Ureter (tissue), 1 donor: ENCODE data around the gene DUOX2. TPM values are rescaled to one million over a fixed set of nuclear protein-coding genes. Genes with fewer than 3 reads are reported as not detected.
"Not testable (repeated sequence)": the region's sequence is repeated elsewhere in the genome, so short reads cannot be mapped to it uniquely, and the experiment has no call there.

ENCODE experiments used
- DNase-seq: peaks from one replicate; pipeline ENCODE4 v3.0.0-alpha.2; 2020; ENCODE audit warnings: low spot score
- total RNA-seq: library from RNA; stranded (reverse); gene quantifications from one replicate; pipeline ENCODE4 v1.2.4, GENCODE V29; 2023
- donor health status: DM: yes; HTN: yes; CAD: no.

Gene DUOX2
- total RNA-seq, 1 donor from 2014 or later, result 92.1 TPM

DNA sequence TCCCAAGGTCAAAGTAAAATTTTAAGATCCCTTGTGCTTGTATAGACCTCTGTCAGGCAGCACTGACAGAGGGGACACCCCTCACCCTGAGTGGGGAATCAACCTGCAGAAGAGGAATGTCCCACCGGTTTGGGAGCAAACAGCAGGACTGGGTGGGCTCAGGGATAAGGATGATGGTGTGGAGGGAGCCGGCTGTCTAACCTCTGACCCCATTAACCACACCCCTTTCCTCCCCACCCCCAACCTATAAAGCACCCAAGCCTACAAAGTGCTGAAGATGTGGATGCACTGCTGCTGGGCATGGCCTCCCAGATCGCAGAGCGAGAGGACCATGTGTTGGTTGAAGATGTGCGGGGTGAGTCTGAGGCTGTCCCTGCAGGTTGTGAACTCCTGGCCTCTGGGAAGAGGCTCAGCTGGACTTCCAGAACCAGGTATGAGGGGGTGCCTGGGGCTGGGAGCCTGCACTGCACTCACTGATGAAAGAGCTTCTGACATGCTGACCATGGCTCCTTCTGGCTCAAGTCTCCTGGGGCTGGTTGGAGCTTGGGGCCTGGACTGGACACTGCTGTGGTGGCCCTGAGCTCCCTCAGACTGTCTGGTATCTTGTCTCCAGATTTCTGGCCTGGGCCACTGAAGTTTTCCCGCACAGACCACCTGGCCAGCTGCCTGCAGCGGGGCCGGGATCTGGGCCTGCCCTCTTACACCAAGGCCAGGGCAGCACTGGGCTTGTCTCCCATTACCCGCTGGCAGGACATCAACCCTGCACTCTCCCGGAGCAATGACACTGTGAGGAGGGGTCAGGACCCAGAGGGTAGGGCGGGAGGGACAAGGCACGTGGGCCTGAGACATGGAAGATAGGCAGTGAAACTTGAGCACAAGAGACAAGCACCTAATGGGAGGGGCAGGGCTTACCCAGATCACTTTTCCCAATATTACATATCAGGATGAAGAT lies 25.1 kb upstream of the DUOX2 start:
- DNase-seq, result no peak

DNA sequence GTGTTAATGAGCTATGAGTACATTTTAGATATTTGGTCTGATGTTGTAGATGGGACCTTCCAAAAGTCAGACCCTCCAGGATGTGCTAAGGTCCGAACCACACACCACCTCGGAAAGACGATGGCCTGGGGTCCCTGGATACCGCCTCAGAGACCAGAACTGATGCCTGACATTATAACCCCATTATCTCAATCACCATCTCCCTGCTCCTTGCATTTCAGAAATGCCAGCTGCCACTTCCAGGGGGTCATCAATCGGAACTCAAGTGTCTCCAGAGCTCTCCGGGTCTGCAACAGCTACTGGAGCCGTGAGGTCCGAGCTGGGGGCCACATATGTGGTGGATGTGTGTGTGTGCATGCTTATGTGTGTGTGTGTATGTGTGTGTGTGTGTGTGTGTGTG lies 23.7 kb upstream of the DUOX2 start:
- DNase-seq, result no peak

DNA sequence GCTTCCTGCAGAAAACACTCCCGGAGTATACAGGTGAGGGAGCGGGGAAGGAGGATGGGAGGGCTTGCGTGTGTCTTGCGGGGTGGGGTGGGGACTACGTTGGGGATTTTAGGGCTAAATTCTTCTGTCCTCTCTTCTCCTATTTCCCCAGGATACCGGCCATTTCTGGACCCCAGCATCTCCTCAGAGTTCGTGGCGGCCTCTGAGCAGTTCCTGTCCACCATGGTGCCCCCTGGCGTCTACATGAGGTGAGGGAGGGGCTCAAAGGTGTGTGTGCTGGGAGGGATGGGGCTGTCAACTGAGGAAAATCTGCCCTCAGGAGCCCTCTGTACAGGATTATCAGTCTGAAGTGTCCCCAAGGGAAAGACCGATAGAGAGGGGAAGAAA lies 22.4 kb upstream of the DUOX2 start:
- DNase-seq, result no peak

DNA sequence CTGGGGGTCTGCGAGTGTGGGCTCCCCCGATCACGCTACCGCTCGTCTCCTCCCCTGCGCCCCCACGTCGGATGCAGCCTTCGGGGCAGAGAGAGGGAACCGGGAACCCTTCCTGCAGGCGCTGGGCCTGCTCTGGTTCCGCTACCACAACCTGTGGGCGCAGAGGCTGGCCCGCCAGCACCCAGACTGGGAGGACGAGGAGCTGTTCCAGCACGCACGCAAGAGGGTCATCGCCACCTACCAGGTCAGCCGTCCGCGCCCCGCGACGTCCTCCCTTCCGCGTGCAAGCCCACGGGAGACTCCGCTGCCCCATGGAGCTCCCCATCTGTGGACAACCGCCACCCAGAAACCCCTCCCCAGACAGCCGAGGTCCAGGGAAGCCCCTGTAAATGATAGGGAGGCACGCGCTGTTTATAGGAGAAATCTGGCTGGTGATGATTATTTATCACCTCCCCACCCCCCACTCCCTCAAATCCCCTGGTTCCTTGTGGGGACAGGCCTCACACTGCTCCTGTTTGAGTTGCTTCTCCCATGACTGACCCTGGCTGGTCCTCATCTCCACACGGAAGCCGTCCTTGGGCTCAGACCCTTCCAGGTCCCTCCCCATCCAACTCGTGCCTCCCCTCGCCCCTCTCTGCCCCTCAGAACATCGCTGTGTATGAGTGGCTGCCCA lies 21.9 kb upstream of the DUOX2 start:
- DNase-seq, result not testable (repeated sequence)

DNA sequence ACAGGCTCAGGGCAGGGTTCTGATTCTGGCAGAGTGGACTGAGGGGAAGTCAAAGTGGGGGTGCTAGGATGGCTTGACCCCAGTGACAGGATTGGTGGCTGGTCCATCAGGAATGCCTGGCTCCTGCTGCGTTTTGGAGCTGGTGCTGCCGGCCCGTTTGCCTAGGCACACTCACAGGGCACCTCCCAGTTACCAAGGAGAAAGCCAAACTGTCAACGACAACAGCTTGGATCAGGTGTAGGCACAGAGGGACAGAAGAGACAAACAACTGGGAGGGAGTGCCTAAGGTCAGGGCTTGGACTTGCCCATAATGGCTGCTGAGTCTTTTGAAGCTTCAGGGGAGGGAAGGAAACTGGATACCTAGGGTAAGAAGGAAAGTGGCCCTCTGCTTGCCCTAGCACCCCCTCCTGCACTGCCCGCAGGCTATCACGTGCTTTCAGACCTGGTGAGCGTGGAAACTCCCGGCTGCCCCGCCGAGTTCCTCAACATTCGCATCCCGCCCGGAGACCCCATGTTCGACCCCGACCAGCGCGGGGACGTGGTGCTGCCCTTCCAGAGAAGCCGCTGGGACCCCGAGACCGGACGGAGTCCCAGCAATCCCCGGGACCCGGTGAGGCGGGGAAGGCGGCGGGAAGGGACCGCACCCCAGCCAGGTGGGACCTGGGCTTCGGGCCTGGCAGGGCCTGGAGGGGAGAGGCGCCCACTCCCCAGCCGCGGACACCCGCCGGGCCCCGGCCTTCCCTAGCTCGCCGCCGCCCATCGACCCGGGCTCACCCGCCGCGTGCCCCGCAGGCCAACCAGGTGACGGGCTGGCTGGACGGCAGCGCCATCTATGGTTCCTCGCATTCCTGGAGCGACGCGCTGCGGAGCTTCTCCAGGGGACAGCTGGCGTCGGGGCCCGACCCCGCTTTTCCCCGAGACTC lies 21.0 kb upstream of the DUOX2 start:
- no peak for DNase-seq

DNA sequence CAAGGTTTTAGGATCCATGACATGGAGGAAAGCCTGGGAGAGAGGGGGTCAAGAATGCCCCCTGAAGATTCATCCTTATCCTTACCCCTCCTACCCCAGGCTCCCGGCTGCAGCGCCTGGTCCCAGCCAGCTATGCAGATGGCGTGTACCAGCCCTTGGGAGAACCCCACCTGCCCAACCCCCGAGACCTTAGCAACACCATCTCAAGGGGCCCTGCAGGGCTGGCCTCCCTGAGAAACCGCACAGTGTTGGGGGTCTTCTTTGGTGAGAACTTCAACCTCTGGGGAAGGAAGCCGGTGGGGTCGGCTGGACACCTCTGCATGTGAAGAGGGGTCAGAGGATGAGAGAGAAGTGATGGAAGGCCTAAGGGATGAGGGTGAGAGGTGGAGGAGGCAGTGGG lies 20.1 kb upstream of the DUOX2 start:
- DNase-seq, result no peak

DNA sequence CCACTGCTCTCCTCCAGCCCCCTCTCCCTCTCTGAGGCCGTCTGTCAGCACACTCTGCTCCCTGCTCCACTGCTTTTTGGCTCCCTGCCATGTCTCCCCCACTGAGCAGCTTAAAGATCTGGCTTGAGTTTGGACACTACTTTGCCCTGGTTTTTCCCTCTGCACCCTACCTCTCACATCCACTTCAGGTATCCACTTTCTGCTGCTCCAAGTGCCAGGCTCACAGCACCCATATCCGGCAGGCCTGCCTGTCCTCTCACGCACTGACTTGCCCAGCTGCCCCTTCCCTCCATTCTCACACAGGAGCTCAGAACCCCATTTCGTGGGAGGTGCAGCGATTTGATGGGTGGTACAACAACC lies 19.6 kb upstream of the DUOX2 start:
- no peak for DNase-seq

DNA sequence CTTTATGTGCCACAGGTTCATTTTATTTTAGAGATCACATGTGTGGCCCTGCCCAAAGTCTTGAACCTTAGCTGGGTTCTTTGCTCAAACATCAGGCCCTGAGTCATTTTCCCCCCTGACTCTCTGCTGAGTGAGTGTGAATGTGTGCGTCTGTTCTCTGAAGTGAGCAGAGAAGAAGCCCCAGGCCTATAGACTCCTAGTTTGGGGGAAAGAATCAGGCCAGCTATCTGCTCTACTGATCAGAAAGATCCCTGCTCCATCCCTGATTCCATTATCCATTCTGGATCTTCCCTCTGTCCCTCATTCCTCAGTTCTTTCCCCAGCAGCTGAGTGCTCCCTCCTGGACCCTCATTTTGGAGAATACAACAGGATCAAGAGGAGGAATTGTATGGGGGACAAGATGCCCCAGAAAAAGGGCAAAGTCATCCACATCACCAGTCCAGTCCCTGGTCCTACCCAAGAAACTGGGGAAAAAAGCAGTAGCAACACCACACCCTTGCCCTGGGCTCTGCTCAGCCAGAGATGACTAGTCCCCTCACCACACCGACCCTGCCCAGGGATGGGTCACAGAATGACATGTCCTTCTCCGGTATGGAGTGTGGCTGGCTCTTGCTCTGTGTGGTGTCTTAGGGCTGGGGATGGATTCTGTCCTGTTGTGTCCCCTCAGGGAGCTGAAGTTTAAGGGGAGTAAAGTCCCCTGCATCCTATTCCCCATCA lies 19.0 kb upstream of the DUOX2 start:
- DNase-seq, result no peak

DNA sequence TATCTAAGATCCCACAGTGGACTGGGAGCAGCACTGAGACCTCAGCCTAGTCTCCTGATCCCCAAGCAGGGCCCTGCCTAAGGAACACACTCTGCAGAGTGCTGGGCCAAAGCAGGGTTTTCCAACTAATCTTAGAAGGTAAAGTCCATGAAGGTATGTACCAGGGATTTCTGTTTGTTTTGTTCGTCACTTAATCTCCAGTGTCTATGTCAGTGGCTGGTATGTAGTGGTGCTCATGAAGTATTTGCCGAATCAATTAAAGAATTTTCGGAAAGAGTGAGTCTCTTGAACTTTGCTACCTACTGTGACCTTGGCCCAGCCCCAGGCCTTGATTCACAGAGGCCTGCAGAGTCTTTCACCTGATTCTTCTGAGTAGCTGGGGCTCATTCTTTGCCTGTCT lies 17.5 kb upstream of the DUOX2 start:
- DNase-seq, result no peak

DNA sequence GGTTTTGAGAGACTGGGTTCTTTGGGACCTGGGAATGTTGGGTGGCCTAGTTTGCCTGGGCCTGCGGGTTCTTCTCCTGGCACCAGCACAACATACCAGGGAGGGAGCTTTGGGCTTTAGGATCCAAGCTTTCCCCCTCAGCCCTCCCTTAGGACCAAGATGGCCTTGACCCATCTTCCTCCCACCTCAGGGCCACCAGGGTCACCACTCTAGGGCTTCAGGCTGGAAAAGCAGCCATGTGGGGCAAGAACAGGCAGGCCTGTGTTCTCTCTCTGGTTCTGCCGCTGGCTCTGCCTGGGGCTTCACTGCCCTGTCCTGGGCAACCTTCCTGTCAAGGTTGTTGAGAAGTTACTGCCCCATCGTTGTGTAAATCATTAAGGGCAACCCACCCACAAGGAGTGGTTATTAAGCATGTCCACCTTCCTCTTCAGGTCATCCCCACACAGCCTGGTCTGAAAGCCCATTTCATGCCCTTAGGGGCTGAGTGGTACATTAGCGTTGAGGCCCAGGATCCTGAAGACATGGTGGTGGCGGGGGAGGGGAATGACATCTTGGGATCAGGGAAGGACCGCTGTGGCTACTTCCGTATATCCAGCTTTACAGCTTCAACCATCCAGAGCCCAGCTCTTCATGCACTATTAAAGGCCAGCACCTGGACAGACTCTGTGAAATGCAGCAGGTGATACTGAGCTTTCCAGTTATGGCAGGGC lies 16.5 kb upstream of the DUOX2 start:
- DNase-seq, result no peak

DNA sequence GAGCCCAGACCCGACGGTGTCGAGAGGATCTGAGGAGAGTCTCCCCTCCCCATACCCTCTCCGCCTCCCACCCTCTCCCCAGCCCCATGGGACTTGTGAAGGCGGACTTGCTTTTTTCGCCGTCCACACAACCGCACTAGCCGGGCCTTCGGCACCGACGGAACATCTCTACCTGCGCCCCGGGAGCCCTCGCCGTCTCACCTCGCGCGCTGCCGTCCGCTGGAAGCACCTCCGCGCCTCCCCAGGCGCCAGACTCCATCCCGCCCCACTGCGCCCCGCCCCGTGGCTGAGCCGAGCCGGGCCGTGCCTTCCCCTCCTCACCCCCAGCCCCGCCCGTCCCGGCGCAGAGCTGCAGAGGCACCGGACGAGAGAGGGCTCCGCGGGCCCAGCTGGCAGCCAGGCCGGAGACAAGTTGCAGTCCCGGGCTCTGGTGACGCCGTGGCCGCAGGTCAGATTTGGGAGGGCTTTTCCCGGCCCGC lies 15.7 kb upstream of the DUOX2 start, which contains the start of the genes DUOX1 and DUOXA1:
Gene DUOX1 (plus strand): TSS at position 344 of the 479 bp plus-strand sequence. CDS start 1,973 bp downstream, outside the sequence.
Gene DUOXA1 (minus strand): TSS at position 229 of the 479 bp plus-strand sequence. CDS start 6,865 bp downstream, outside the sequence.
- DNase-seq, result peak; percentile 78

DNA sequence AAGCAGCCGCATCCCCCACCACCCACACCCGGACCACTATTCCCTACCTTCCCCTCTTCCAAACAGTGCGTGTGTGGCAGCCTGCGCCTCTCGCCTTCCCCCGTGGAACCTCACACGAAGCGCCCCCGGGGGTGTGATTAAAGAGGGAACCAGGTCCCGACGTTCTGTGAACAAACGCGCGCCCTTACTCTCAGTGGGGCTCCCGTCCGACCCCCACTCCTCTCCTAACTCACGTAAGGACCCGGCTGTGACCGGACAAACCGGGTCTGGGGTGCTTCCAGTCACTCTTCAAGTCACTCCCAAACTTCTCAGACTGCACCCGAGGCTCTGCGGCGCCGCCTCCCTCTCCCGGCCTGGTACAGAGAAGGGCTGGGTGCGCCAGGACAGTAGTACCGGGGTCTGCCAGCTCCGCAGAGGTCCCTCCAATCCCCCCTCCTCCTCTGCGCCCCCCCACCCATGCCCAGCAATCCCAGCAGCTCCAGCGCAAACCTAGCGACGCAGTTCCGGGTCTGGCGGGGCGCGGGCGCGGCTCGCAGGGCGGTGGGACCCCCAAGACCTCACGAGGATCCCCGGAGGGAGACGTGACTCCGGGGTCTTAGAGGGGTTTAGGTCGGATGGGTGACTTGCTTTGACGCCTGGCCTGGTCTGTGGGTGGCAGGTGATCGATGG lies 15.1 kb upstream of the DUOX2 start:
- DNase-seq, result no peak

DNA sequence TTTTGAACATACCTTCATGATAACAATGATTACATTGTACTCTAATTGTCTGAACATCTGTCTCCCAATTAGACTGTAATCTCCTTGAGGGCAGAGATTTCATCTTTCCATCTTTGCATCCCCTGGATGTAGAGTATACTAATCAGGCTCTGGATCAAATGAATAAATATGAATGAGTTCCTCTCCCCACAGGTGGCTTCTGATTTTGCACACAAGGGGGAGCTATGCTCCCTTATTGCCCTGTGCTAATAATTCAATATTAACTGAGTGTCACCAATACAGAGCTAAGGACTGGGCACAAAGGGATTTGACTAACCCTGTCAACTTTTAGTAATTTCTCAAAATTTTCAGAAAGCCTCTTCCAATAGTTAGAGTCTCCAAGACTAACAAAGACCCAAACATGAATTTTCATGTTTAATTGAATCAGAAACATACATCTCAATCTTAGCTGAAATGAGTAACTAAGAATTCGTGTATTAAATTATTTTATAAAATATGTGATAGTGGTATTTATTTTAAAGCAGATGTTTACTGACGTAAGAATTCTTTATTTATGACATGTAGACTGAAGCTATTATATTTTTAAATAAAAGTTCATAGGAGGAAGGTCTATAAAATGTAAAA lies 12.7 kb upstream of the DUOX2 start:
- no peak for DNase-seq

DNA sequence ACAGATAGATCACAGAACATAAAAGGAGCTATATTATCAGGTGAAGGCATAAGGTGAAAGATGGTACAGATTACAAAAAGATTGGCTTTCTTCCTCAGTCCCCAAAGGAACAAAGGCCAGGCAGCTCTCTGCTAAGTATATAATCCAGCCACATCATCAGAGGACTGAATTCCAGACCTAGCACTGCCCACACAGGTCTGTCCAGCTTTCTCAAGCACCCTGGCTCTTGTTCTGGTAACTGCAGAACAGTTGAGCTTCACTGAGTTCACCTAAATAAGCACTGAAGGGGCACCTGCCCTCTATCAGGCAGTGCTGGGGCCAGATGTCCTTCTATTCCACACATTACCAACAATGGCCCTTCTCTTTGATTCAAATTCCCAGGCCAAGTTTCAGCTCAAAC lies 9.4 kb upstream of the DUOX2 start:
- DNase-seq, result no peak

DNA sequence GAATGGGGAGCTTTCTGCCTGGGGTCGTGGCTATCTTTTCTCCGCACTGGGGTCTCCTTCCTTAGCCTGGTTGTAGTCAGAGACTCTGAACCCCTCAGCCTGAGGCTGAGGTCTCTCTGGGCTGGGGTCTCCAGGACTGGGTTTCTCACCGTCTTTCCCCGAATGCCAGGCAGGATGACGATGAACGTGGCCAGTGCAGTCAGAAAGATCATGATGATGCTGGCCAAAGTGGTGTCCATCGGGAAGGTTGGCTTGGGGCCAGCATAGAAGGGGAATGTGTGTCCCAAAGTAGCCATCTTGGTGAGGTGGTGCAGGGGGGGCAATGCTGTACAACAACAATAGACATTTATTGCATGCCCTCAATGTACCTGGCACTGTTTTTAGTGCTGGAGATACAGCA lies 8.7 kb upstream of the DUOX2 start:
- no peak for DNase-seq

DNA sequence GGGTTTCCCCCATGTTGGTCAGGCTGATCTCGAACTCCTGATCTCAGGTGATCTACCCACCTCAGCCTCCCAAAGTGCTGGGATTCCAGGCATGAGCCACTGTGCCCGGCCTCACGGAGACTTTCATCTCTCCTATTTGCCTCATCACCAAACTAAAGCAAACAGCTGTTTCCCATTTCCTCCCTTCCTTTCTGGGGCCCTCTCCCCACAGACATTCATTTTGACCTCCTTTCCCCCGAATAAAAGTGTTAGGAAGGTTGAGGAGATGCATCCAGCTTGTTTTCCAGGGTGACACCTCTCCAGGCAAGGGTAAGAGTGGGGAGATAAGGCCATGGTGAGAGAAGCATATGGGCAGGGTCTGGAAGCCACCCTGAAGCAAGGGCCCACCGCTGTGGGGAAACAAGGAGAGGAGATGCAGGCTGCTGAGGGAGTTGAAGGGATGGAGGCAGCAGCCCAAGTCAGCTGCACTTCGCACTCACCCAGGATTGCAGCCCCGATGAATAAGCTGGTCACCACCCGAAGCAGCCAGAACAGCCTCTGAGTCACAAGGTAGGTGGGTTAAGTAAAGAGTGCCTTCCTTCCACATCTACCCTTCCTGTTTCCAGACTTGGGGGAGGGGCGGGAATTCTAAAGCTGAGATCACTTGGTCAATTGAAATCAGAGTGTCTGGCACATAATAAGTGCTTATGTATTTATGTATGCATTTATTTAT lies 7.9 kb upstream of the DUOX2 start:
- no peak for DNase-seq

DNA sequence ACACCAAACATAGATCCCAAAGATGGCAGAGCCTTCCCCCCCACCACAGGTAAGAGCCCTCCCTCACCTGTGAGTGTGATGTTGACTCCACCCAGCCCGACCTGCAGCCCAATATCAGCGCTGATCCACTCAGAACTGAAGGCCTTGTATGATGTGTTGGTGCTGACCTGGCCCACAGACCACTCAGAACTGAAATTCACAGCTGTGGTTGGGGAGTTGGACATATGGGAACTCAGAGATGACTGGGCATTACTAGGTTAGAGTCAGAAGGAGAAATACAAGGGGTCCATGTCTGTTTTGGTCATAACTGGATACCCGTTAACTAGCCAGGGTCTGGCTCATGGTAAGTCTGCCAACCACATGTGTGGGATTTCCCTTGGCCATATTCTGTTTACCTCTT lies 7.0 kb upstream of the DUOX2 start:
- DNase-seq, result no peak

DNA sequence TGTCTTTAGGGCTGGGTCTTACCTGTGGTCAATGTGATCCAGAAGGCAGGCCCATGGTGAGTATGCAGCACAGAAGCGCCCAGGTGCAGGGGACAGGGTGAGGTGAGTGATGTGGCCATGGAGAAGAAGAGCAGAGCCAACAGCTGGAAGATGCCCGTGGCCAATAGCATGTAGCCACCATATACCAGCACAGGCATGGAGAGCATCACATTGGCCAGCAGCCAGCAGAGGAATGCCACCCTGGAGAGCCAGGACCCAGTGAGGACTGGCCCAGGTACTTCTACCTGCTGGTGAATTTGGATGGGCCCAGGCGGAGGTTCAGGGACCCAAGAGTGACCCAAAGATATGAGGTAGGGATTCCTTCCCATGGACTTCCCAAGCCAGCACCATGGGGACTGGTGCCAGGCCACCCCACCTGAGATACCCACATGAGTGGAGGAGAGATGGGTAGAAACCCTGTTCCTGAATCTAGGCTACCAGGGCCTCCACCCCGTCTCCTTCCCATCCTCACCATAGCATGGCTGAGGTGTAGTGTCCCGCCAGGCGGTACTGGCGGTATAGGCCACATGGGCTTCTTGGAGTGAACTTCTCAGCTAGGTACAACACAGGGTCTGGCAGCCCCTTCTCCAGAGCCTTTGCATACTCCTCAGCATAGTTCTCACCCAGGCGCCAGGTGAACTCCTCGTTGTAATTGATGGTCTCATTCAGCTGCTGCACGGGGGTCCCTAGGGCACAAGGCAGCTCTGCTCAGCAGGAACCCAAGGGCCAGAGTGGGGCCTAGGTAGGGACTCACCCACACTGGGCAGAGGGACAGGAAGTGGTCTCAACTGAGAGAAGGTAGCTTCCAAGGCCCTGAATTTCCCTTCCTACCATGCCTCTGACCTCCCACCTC lies 6.4 kb upstream of the DUOX2 start:
- DNase-seq, result no peak
